Activated CD4-positive, alpha-beta T cell treated with anti-CD3 and anti-CD28 coated beads, Interleukin-2, amount 50 U/mL, for 24 hours (primary cell): ENCODE data around the gene SLC6A15.

Source experiments
- DNase-seq, 2 donors: peaks; one replicate each; pipeline ENCODE4 v3.0.0-alpha.2; 2020; ENCODE audit warnings: low read depth in 1 of 2, low spot score in 1 of 2

The SLC6A15 gene

GRCh38 chr12:84912198-84913128 is at the start of gene SLC6A15:
TSS of gene SLC6A15 (minus strand) at chr12:84912799. CDS start at chr12:84892120, 20,679 bp downstream.
- DNase-seq, result no peak

- DNase-seq, result no peak
These were observed 48.3 kb upstream of the SLC6A15 start for GRCh38 chr12:84960918-84961317.

GRCh38 chr12:84955298-84955697 is 42.7 kb upstream of the SLC6A15 start:
- DNase-seq, result no peak

- no peak for DNase-seq
These were observed 41.8 kb upstream of the SLC6A15 start for GRCh38 chr12:84954415-84954814.

- DNase-seq, result no peak
These were observed 38.5 kb upstream of the SLC6A15 start for GRCh38 chr12:84950971-84951546.

- DNase-seq, result no peak
These were observed 34.2 kb upstream of the SLC6A15 start for GRCh38 chr12:84946753-84947152.

- DNase-seq, result no peak
These were observed 24.8 kb upstream of the SLC6A15 start for GRCh38 chr12:84937415-84937814.

- no peak for DNase-seq
These were observed 16.9 kb upstream of the SLC6A15 start for GRCh38 chr12:84929501-84929900.

GRCh38 chr12:84924981-84925380 is 12.4 kb upstream of the SLC6A15 start:
- no peak for DNase-seq

GRCh38 chr12:84922693-84923092 is 10.1 kb upstream of the SLC6A15 start:
- DNase-seq, result no peak

GRCh38 chr12:84920331-84920730 is 7.7 kb upstream of the SLC6A15 start:
- DNase-seq, result no peak

GRCh38 chr12:84919271-84919670 is 6.7 kb upstream of the SLC6A15 start:
- no peak for DNase-seq

GRCh38 chr12:84913129-84913515 is 523 bp upstream of the SLC6A15 start:
- DNase-seq, result no peak

GRCh38 chr12:84911271-84912197 is 1.1 kb downstream of the SLC6A15 start:
- no peak for DNase-seq

GRCh38 chr12:84910549-84911241 is 1.9 kb downstream of the SLC6A15 start:
- DNase-seq, result no peak

GRCh38 chr12:84904051-84904450 is 8.5 kb downstream of the SLC6A15 start:
- no peak for DNase-seq

GRCh38 chr12:84891106-84891838 is 21.3 kb downstream of the SLC6A15 start:
- DNase-seq, result no peak

- DNase-seq, result no peak
These were observed 22.8 kb downstream of the SLC6A15 start for GRCh38 chr12:84889818-84890217.

- DNase-seq, result no peak
These were observed 23.7 kb downstream of the SLC6A15 start for GRCh38 chr12:84888861-84889260.

- no peak for DNase-seq
These were observed 35.3 kb downstream of the SLC6A15 start for GRCh38 chr12:84877340-84877739.
